HuH-7 (cell line): ENCODE data around the gene ARL5A.
"Not testable (repeated sequence)": the region's sequence is repeated elsewhere in the genome, so short reads cannot be mapped to it uniquely, and the experiment has no call there.

ENCODE experiments used
- DNase-seq: peaks from one replicate; pipeline ENCODE4 v3.0.0; 2011; ENCODE audit warnings: low spot score

The ARL5A gene

DNA sequence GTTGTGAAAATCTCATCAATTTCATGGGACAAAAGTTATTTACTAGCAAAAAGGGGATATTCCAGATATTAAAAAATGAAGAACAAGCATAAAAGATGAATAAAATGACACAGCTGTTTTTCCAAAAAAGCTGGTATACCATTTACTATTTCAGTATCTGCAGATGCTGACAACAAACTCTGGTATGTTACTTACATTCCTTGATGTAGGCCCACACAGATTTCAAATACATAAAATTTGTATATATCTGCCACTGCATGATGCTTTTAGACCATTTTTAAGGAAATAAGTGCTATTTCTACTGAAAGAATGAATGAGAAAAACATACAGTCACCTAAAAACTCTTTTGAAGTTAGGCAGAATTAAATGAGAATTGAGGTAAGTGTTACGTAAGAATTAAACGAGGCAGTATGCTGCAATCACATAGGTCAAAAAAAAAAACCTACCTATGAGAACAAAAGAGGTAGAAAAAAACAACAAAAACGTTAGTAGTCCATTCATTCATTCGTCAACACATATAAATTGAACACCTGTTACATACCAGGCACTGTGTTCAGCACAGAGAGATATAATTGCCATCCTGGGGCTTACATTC lies 32.5 kb downstream of the ARL5A start:
- no peak for DNase-seq

DNA sequence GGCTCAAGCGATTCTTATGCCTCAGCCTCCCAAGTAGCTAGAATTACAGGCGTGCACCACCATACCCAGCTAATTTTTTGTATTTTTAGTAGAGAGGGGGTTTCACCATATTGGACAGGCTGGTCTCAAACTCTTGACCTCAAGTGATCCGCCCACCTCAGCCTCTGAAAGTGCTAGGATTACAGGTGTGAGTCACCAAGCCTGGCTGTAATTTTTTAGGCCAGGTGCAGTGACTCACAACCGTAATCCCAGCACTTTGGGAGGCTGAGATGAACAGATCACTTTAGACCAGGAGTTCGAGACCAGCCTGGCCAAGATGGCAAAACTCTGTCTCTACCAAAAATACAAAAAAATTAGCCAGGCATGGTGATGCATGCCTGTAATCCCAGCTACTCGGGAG lies 33.8 kb downstream of the ARL5A start:
- not testable (repeated sequence) for DNase-seq

DNA sequence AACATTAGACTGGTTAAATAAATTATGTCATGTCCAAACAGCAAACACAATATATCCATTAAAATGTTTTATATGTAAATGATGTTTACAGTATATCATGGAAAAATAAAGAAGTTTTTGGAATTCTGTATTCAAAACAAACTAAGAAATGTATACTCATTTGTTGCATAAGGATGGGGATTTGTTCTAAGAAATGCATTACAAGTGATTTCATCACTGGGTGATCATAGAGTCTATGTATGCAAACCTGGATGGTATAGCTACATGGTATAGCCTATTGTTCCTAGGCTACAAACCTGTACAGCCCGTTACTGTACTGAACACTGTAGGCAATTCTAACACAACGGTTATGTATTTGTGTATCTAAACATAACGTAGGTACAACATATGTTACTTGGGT lies 35.1 kb downstream of the ARL5A start:
- DNase-seq = no peak

DNA sequence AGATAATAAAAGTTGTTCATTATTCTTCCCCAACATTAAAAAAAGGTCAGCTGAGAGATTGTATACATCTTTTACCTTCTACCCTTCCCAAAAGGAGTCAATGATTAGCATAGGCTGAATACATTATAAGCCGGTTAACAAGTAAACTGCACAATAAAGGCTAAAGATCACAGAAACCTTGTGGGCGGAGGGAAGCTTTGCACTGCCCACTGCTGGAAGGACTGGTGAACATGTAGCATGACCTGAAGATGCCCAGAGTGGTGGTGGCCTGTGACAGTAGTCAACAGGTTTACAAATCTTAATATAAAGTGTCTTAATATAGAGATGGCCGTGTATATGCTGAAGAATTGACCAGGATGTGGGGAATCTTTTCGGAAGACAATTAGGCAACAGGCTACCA lies 35.6 kb downstream of the ARL5A start:
- DNase-seq = no peak

DNA sequence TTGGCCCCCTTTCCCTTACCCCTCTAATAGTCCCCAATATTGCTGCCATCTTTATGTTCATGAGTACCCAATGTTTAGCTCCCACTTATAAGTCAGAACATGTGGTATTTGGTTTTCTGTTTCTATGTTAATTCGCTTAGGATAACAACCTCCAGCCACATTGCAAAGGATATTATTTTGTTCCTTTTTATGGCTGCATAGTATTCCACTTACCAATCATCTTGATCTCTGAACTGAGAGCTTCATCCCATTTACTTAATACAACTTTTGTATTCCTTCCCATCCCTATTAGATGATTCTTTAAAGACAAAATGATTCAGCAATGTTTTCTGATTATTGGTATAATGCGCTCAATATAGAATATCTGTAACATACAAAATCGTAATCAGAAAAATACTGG lies 36.7 kb downstream of the ARL5A start:
- DNase-seq = no peak

DNA sequence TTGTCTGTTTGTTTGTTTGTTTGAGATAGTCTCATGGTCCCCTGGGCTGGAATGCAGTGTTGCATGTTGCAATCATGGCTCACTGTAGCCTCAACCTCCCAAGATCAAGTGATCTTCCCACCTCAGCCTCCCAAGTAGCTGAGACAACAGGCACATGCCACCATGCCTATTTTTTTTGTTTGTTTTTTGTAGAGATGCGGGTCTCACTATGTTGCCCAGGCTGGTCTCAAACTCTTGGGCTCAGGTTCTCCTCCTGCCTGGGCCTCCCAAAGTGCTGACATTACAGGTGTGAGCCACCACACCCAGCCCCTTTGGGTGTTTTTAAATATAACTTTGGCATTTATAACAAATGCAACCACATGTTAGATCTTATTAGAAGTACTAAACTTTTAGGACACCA lies 37.5 kb downstream of the ARL5A start:
- DNase-seq = no peak

DNA sequence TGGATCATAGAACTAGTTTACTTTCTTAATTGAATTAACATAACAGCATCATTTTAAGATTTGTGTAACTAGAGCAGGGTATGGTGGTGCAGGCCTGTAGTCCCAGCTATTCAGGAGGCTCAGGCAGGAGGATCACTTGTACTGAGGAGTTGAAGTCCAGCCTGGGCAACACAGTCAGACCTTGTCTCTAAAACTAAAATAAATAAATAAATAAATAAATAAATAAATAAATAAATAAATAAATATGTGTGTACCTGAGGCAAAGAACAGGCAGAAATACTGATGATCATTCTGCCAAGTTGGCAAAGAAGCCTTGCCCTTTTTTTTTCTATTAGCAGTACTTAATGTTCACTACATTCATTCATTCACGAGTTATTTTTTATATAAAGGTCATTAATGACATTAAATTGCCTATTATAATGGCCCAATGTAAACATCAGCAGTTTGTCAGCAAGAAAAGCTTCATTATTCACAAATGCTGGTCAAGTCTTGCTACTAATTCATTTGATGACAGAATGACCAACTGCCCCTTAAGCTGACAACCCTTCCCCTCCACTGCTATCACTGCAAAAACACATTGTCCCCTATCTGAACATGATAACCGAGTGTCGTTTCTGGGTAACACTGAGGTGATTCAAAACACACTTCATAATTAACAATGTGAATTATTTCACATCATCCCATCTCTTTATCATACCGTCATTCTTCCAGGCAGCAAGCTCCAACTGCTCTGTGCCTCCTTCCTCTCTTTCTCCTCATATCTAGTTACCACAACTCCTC lies 39.0 kb downstream of the ARL5A start:
- no peak for DNase-seq

DNA sequence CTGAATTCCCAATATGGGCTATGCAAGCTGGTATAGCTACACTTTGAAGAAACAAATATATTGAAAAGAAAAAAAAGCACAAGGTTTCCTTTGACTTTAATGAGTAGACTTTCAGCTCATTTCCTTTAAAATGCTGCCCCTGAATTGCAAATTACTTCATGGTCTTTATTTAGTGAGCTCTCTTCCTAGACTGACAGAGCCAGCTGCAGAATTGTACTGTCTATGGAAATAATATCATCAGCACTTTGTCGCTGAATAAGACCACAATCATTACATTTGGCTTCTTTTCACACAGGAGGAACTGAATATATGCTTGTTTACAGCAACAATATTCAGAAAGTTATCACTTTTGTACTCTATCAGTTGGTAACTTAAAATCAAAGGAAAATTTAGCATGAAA lies 41.7 kb downstream of the ARL5A start:
- DNase-seq = no peak

DNA sequence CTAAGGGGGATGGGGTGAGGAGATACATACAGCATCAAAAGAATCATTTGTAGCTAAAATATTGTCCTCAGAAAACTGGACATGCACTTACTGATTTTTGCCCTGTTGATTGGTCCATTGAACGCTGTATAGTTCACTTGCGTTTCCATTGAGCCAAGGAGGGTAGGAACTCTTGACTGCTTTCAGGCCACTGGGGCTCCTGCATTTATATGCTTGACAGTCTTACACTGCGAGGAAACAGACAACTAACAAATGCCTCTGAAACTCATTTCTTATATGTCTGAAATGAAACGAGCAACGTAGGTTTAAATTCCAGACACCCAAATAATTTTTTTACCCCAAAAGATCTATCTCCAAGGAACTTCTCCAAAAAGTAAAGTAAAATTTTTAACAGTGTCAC lies 42.1 kb downstream of the ARL5A start:
- no peak for DNase-seq

DNA sequence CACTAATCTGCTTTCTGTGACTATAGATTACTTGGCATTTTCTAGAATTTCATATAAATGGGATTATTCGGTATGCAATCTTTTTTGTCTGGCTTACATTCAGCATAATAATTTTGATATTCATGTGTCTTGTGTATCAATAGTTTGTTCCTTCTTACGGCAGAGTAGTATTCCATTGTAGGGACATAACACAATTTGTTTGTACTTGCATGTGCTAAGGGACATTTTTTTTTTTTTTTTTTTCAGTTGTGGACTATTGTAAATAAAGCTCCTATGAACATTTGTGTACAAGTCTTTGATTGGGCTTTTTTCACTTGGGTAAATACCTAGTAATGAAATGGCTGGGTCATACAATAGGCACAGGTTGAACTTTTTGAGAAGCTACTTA lies 45.1 kb downstream of the ARL5A start:
- no peak for DNase-seq

DNA sequence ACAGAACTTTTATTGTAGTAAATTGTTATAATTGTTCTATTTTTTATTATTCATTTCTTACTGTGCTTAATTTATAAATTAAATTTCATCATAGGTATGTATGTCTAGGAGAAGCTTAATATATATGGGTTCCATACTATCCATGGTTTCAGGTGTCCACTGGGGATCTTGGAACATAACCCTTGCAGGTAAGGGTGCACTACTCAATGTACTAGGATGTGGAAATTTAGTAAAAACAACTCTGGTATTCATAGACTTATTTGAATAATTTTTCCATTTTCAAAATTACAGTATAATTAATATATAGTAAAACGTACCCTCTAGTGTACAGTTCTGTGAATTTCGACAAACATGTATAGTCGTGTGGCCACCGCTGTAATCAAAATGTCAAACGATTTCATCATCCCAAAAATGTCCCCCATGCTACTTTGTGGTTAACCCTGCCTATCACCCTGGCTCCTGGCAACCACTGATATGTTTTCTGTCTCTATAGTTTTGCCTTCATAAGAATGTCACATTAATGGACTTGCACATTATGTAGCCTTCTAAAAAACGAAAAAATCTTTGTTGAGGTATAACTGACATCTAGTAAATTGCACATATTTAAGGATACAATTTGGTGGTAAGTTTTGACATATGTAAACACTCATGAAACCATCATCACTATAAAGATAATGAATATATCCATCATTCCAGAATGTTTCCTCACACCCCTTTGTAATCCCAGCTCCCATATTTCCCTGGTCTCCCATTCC lies 45.7 kb downstream of the ARL5A start:
- no peak for DNase-seq

DNA sequence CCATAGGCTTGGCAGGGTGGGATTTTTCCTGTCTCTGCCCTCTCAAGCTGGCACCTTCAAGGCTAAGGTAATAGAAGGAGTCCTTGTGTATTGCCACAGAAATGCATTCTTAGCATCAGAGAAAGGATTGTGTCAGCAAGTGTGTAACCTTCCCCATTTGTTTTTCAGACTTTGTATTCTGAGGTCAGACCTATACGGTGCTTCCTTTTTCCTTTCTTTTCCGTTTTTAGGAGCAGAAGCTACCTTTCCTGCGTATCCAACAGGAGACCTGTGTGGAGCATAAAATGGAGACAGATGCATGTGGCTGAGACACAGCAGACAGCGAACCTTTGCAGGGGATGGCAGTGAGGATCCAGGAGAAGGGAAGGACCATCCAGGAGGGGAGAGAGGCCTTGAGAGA lies 46.6 kb downstream of the ARL5A start:
- no peak for DNase-seq

DNA sequence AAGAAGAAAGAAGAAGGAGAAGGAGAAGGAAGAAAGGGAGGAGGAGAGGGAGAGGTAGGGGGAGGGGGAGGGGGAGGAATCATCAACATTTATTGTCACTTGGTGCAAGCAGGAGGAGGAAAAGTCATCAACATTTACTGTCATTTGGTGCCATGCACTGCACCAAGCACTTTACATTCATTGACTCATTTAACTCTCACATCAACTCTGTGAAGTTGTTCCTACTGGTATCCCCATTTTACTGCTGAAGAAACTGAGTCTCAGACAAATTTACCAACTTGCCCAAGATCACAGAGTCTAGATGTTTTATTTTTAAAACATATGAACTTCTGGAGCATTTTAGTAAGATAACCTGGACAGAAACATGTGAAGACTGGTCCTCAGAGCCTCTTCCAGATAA lies 47.3 kb downstream of the ARL5A start:
- DNase-seq = no peak

DNA sequence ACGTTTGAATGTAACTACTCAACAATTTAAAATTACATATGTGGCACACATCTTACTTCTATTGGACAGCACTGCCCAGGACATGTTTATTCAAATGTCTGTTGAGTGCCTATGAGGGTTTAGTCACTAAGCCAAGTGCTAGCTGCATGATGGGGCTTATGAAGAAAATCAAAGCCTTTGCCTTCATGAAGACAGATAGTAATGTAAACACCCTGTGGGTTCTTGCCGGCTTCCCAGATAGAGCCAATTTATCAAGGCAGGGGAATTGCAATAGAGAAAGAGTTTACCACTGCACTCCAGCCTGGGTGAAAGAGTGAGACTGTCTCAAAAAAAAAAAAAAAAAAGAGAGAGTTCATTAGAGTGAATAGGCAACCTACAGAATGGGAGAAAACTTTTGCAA lies 50.3 kb downstream of the ARL5A start:
- DNase-seq = no peak

DNA sequence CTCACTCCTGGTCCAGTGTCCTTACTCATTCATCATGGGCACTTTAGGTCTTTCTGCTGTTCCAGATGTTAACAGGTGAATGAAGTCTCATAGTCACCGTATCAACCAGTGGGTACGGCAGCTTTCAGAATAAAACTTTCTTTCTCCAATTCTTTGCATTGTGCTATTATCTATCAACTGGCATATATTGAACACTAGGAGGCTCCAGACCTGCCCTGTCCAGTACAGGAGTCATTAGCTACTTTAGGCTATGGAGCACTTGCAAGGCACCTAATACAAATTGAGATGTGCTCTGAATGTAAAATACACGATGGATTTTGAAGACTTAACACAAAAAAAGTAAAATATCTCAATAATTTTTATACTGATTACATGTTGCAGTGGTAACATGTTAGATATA lies 50.7 kb downstream of the ARL5A start:
- DNase-seq = peak; percentile 31

DNA sequence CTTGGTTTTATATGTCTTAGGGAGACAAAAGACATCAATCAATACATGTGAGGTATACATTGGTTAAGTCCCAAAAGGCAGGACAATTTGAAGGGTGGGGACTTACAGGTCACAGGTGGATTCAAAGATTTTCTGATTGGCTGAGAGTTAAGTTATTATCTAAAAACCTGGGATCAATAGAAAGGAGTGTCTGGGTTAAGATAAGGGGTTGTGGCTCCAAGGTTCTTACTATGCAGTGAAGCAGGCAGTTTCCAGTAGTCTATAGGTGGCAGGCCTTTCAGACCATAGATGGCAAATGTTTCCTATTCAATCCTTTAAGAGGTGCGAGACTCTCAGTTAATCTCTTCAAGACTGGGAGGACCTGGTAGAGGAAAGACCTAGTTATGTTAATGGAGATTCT lies 51.9 kb downstream of the ARL5A start:
- DNase-seq = no peak

DNA sequence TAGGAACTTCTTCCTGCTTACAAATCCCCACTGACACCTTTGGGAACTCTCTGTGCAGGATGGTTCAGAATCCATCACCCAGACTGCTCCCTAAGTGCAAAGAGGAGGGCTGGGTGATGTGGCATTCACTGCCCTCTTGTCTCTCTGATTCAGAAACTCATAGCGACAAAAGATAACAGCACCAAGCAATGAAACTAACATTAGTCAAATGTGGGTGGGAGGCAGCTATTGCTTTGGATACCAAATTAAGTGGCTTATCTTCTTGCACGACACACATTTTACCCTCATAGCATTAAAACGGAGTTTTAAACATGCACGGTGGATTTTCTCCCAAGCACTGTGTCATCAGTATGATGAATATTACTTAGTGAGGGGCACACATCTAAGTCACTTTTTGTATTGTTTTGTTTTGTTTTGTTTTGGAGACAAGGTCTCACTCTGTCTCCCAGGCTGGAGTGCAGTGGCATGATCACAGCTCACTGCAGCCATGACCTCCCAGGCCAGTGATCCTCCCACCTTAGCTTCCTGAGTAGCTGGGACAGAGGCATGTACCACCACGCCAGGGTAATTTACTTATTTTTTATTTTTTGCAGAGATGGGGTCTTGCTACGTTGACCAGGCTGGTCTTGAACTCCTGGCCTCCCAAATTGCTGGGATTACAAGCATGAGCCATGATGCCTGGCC lies 53.0 kb downstream of the ARL5A start:
- DNase-seq = no peak

DNA sequence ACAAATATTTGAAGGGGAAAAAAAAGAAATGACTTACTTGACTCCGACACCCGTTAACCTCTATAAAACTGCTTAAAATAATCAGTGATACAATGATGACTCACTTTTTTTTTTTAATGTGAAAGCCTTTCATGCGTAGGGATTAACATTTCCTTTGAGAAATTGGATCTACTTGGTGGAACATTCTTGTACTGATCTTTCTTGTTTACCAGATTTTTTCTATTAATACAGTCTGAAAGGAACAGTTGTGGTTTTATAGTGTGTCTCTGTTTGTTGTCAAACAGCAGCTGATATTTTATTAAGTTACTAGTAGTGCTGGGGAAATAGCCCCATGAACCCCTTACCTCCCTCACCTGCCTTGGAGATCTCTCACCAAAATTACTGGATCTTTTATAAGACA lies 53.7 kb downstream of the ARL5A start:
- no peak for DNase-seq

DNA sequence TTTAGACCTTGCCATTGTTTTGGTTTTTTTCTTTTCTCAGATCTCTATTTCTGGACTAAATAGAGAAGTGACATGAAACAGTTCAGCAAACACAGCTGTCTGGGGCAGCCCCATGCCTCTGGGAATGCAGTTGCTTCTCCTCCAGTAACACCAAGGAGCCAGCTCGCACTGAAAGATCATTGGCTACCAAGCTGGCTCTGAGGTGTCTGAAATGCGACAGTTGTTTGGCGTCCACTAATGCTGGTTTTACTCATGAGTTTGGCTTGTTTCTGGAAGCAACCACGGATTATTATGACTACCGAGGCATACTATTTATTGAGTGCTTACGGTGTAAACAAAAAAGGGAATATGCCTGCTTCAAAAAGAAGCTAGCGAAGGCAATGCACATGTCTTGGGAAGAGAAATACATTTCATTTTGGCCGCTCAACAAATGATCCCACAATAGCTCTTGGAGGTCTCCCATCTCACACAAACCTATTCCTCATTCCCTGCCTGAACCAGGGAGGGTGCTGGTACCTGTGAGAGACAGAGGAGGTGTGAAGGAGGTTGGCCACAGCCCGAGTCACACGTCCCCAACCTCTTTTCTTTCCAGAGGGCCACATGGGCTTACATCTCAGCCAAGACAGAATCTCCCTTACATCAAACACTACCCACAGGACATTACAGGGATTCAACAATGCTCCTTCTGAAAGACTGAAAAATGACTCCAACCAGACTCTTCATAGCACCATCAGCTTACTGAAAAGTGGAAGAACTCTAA lies 56.4 kb downstream of the ARL5A start:
- DNase-seq = no peak

DNA sequence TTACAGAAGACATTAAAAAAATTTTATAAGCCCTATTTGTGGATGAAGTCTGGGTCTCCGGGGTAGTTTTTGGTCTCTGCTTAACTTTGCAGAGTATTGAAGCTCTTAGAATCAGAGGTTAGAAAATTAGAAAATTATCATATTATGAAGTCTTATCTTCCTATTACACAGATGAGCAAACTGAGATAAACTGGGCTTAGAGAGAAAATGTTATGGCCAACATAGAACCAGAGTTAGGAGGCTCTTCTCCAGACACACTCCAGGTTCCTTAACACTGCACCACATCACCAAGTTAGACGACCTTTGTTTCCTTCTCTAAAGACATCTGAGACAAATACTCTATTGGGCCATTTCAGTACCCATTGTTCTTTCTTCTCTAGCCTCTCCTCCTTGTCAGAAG lies 57.2 kb downstream of the ARL5A start:
- DNase-seq = no peak

DNA sequence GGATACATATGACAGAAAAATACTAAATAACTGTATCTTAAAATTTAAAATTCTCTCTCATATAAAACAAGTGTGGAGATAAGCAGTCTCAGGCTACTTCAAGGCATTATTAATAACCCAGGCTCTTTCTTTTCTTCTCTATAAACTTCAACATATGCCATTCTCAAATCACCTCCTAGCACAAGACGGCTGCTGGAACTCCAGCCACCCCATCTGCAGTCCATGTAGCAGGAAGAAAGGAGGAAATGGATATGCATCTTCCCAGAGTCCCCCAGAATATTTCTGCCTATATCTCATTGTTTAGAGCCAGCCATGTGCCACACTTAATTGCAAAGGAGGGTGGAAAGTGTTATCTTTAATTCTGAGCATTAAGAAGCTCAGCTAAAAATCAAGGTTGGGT lies 58.6 kb downstream of the ARL5A start:
- DNase-seq = no peak

DNA sequence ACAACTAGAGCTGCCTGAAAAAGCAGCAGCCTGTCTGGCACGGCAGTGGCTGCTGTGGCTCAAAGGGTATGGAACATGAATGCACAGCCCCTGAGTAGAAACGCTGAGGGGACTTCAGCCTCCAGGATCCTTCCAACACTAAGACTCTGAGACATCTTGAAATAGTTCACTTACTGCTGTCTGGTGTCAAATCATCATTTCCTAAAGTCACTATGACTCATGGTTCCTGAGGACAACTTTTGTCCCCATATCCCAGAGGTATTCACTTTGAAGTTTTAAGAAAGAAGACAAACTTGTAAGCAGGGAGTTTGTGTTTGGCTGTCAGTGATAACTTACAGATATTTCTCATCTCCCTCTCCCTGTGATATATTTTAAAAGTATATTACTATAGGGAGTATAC lies 60.7 kb downstream of the ARL5A start:
- DNase-seq = no peak
